Esophagus muscularis mucosa (tissue), 4 donors: ENCODE data around the gene C1QL3. TPM values are rescaled to one million over a fixed set of nuclear protein-coding genes. Genes with fewer than 3 reads are reported as not detected.

Experiments used
- DNase-seq: peaks from one replicate; pipeline ENCODE4 v3.0.0-alpha.2; 2017; ENCODE audit errors: extremely low spot score
- H3K27ac ChIP-seq, 4 donors: fragments of 200-600 bp; sonication (generic); replicated peaks in 1 of 4; 1 replicate in 3 of 4; 2 replicates in 1 of 4; pipeline ENCODE4 v1.5.1; 2016 to 2019; ENCODE audit warnings: mild to moderate bottlenecking in 1 of 4
- H3K27me3 ChIP-seq, 4 donors: fragments of 200-600 bp; sonication (generic); one replicate each; pipeline versions ENCODE4 v1.5.1 to v1.6.0; 2016 to 2019
- H3K36me3 ChIP-seq, 4 donors: fragments of 200-600 bp; sonication (generic); one replicate each; pipeline ENCODE4 v1.5.1; 2016 to 2019
- H3K4me1 ChIP-seq, 4 donors: fragments of 200-600 bp; sonication (generic); one replicate each; pipeline ENCODE4 v1.5.1; 2016 to 2019
- H3K4me3 ChIP-seq, 4 donors: fragments of 200-600 bp; sonication (generic); 1 replicate in 2 of 4; 2 replicates in 2 of 4; pipeline ENCODE4 v1.5.1; 2016 to 2019; ENCODE audit warnings: mild to moderate bottlenecking in 4 of 4, moderate library complexity in 1 of 4
- H3K9me3 ChIP-seq, 4 donors: fragments of 200-600 bp; sonication (generic); 1 replicate in 3 of 4; 2 replicates in 1 of 4; pipeline ENCODE4 v1.5.1; 2016 to 2019
- EP300 ChIP-seq: sonication (generic); formaldehyde crosslinking; IDR thresholded peaks from one replicate; pipeline ENCODE4 v1.6.1; 2017; ENCODE audit warnings: antibody characterized with exemption
- POLR2A ChIP-seq: fragments of 450-650 bp; IDR thresholded peaks from one replicate; pipeline ENCODE4 v1.6.1; 2017; ENCODE audit warnings: antibody characterized with exemption, moderate library complexity, mild to moderate bottlenecking, low read depth
- POLR2AphosphoS5 ChIP-seq, 2 donors: sonication (generic); formaldehyde crosslinking; IDR thresholded peaks; one replicate each; pipeline ENCODE4 v1.6.1; 2017; ENCODE audit warnings: antibody characterized with exemption in 2 of 2
- WGBS: methylation state at CpG from one replicate; pipeline ENCODE4 v1.1.5; 2018; 5-methylcytosine and 5-hydroxymethylcytosine counted together
- intact Hi-C: fragments of 100-400 bp; cut with DNase I; formaldehyde crosslinking; loops from one replicate; pipeline ENCODE4 v1.15.1; 2023
- total RNA-seq, 4 donors: library from RNA; depleted of rRNA; stranded (reverse); fragments of >200 nt; gene quantifications; one replicate each; pipeline versions ENCODE4 v1.1.0 to v1.2.1, GENCODE V29; 2016
- TF ChIP-seq, protein P1 (sequence below), 3 experiments: fragments of 200-600 bp in 2 of 3; fragments of 450-650 bp in 1 of 3; sonication (generic) in 2 of 3; IDR thresholded peaks; one replicate each; pipeline ENCODE4 v1.5.1; 2017 to 2019; ENCODE audit warnings: antibody characterized with exemption in 3 of 3, mild to moderate bottlenecking in 2 of 3, moderate library complexity in 1 of 3

Gene C1QL3
- total RNA-seq, 4 donors from 2014 or later = not detected

GRCh38 chr10:16509996-16510395, 11.7 kb downstream of the C1QL3 start:
- no peak for DNase-seq
- H3K4me3 ChIP-seq = no peak overlapping the region
- H3K27me3 ChIP-seq = no peaks in the 10 kb centered on the region
- intact Hi-C loops = no loop called here
- WGBS = 64% methylated on average over 5 of the region's 5 CpGs
- peaks cover 0 to 24% (median 5%) of the 10 kb centered on the region in 4 donors for H3K36me3 ChIP-seq
- no peak overlapping the region for H3K27ac ChIP-seq
- H3K9me3 ChIP-seq = no peaks in the 10 kb centered on the region
- no peaks in the 10 kb centered on the region for H3K4me1 ChIP-seq
- TF ChIP-seq POLR2A (no peak), POLR2AphosphoS5 (IDR thresholded peaks at IDR 0.05) (no peak), EP300 (no peak)
- TF ChIP-seq, protein P1, sequence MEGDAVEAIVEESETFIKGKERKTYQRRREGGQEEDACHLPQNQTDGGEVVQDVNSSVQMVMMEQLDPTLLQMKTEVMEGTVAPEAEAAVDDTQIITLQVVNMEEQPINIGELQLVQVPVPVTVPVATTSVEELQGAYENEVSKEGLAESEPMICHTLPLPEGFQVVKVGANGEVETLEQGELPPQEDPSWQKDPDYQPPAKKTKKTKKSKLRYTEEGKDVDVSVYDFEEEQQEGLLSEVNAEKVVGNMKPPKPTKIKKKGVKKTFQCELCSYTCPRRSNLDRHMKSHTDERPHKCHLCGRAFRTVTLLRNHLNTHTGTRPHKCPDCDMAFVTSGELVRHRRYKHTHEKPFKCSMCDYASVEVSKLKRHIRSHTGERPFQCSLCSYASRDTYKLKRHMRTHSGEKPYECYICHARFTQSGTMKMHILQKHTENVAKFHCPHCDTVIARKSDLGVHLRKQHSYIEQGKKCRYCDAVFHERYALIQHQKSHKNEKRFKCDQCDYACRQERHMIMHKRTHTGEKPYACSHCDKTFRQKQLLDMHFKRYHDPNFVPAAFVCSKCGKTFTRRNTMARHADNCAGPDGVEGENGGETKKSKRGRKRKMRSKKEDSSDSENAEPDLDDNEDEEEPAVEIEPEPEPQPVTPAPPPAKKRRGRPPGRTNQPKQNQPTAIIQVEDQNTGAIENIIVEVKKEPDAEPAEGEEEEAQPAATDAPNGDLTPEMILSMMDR (IDR thresholded peaks at IDR 0.05) = no peak

DNA sequence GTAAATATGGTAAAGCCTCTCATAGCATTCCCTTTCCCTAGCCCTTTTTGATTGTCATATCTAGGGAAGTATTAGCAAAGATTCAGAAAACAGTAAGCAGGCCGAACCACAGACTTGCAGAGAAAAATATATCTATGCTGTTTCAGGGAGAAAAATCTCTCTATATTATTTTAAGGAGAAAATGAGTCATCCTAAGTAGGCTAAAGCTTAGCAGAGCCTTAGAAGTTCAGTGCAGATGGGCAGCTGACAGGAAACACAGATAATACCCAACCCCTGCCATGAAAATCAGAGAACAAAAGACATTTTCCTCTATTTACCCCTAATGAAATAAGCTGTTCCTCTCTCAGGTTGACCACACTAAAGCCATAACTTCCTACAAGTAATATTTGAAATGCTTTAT, 16.5 kb downstream of the C1QL3 start:
- no peaks in the 10 kb centered on the region for H3K9me3 ChIP-seq
- no peaks in the 10 kb centered on the region for H3K27me3 ChIP-seq
- H3K27ac ChIP-seq = no peak overlapping the region
- intact Hi-C loops = no loop called here
- DNase-seq = no peak
- H3K36me3 ChIP-seq = peaks cover 0 to 21% (median 3%) of the 10 kb centered on the region in 4 donors
- no peak overlapping the region for H3K4me3 ChIP-seq
- H3K4me1 ChIP-seq = no peaks in the 10 kb centered on the region
- no peak for TF ChIP-seq POLR2AphosphoS5 (IDR thresholded peaks at IDR 0.05)
- no peak for TF ChIP-seq EP300
- TF ChIP-seq, protein P1 (IDR thresholded peaks at IDR 0.05) = no peak
- no peak for TF ChIP-seq POLR2A
- WGBS = 100% methylated on average over 1 of the region's 1 CpG

- Histone ChIP-seq H3K9me3 (no peaks in the 10 kb centered on the region), H3K27me3 (no peaks in the 10 kb centered on the region), H3K4me1 (no peaks in the 10 kb centered on the region), H3K36me3 (peaks cover 0 to 6% (median 0%) of the 10 kb centered on the region in 4 donors), H3K27ac (no peak overlapping the region), H3K4me3 (no peak overlapping the region)
- intact Hi-C loops = no loop called here
- no peak for DNase-seq
- TF ChIP-seq POLR2A = no peak
- no peak for TF ChIP-seq EP300
- TF ChIP-seq POLR2AphosphoS5 (IDR thresholded peaks at IDR 0.05) = no peak
- TF ChIP-seq, protein P1 (IDR thresholded peaks at IDR 0.05) = no peak
- 96% methylated on average over 4 of the region's 4 CpGs for WGBS
Measured at GRCh38 chr10:16497911-16498310, 23.8 kb downstream of the C1QL3 start.

- Histone ChIP-seq H3K27ac (no peak overlapping the region), H3K36me3 (peaks cover 0 to 5% (median 0%) of the 10 kb centered on the region in 4 donors), H3K4me3 (no peak overlapping the region), H3K4me1 (no peaks in the 10 kb centered on the region), H3K27me3 (no peaks in the 10 kb centered on the region), H3K9me3 (no peaks in the 10 kb centered on the region)
- no peak for DNase-seq
- no peak for TF ChIP-seq POLR2AphosphoS5 (IDR thresholded peaks at IDR 0.05)
- WGBS = 65% methylated on average over 10 of the region's 10 CpGs
- intact Hi-C loops = no loop called here
Measured at GRCh38 chr10:16493884-16494536, 27.7 kb downstream of the C1QL3 start.

- Histone ChIP-seq H3K4me1 (no peaks in the 10 kb centered on the region), H3K27ac (no peak overlapping the region), H3K9me3 (no peaks in the 10 kb centered on the region), H3K36me3 (peaks cover 0 to 12% (median 5%) of the 10 kb centered on the region in 4 donors), H3K27me3 (no peaks in the 10 kb centered on the region), H3K4me3 (no peak overlapping the region)
- WGBS = 50% methylated on average over 2 of the region's 2 CpGs
- intact Hi-C loops = no loop called here
- TF ChIP-seq POLR2A = no peak
- no peak for TF ChIP-seq EP300
- TF ChIP-seq POLR2AphosphoS5 (IDR thresholded peaks at IDR 0.05) = no peak
- TF ChIP-seq, protein P1 (IDR thresholded peaks at IDR 0.05) = no peak
- DNase-seq = no peak
Measured at GRCh38 chr10:16491933-16492332, 29.7 kb downstream of the C1QL3 start.
